Gastroesophageal sphincter (tissue), 3 donors: ENCODE measurements around the gene STX8.

Source experiments
- POLR2AphosphoS5 ChIP-seq: sonication (generic); formaldehyde crosslinking; IDR thresholded peaks from one replicate; pipeline ENCODE4 v1.6.1; 2017; ENCODE audit warnings: antibody characterized with exemption
- TF ChIP-seq, protein P1 (sequence below), 4 experiments: fragments of 200-600 bp in 2 of 4; fragments of 450-650 bp in 2 of 4; sonication (generic) in 1 of 4; IDR thresholded peaks; one replicate each; pipeline ENCODE4 v1.5.1; 2017 to 2019; ENCODE audit warnings: antibody characterized with exemption in 4 of 4, mild to moderate bottlenecking in 2 of 4, moderate library complexity in 2 of 4

DNA sequence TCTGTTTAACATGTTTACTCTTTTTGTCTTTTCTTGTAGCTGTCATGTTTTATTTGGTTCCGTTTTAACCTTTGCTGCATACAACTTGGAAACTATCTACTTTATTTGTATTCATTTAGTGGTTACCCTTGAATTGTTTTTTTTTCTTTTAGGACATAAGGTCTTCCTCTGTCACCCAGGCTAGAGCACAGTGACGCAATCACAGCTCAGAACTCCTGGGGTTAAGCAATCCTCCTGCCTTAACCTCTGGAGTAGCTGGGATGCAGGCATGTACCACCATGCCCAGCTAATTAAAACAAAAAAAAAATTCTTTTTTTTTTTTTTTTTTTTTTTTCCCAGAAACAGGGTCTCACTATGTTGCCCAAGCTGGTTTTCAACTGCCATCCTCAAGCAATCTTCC, 39.9 kb upstream of the STX8 start:
- no peak for TF ChIP-seq POLR2AphosphoS5
- TF ChIP-seq, protein P1, sequence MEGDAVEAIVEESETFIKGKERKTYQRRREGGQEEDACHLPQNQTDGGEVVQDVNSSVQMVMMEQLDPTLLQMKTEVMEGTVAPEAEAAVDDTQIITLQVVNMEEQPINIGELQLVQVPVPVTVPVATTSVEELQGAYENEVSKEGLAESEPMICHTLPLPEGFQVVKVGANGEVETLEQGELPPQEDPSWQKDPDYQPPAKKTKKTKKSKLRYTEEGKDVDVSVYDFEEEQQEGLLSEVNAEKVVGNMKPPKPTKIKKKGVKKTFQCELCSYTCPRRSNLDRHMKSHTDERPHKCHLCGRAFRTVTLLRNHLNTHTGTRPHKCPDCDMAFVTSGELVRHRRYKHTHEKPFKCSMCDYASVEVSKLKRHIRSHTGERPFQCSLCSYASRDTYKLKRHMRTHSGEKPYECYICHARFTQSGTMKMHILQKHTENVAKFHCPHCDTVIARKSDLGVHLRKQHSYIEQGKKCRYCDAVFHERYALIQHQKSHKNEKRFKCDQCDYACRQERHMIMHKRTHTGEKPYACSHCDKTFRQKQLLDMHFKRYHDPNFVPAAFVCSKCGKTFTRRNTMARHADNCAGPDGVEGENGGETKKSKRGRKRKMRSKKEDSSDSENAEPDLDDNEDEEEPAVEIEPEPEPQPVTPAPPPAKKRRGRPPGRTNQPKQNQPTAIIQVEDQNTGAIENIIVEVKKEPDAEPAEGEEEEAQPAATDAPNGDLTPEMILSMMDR (IDR thresholded peaks at IDR 0.05), result no peak
